ENCODE measurements around the gene SPRYD3. TPM values are rescaled to one million over a fixed set of nuclear protein-coding genes. Genes with fewer than 3 reads are reported as not detected.

The SPRYD3 gene
- total and polyA plus RNA-seq, 12 donors, result 20.5 to 63.9 (median 47.4) TPM

DNA sequence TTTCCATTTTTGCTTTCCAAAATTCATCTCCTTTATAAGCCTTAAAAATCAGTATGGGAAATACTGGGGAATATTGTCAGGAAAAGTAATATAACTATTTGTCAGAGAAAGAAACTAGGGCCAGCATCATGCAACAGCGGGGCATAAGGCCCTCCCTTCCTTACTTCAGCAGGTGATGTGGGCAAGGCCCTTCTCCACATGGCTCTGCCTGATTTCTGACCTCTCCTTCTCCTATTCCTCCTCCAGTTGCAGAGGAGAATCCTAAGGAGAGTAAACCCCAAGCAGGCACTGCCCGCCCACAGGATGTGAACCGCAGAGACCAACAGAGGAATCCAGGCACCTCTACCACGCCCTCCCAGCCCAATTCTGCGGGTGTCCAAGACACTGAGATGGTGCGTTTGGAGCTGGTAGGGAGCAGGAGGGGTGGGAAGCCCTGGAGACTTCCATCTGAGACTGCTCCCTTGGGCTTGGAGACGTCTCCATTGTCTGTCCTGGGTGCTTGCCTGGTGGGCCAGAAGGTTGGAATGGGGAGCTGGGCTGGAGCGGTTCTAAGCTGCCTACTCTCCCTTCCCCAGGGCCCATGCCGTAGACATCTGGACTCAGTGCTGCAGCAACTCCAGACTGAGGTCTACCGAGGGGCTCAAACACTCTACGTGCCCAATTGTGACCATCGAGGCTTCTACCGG, 21.4 kb upstream of the SPRYD3 start:
- intact Hi-C loops (cut with DNase I), result loop anchor here in 2 of 10 donors (5.0 kb wide), 1 partner anchor 33 kb away; no protein-coding TSS in a partner anchor
- WGBS, 2 donors, result 89 to 91% methylated on average over 13 of the region's 13 CpGs
- TF ChIP-seq, protein P1, sequence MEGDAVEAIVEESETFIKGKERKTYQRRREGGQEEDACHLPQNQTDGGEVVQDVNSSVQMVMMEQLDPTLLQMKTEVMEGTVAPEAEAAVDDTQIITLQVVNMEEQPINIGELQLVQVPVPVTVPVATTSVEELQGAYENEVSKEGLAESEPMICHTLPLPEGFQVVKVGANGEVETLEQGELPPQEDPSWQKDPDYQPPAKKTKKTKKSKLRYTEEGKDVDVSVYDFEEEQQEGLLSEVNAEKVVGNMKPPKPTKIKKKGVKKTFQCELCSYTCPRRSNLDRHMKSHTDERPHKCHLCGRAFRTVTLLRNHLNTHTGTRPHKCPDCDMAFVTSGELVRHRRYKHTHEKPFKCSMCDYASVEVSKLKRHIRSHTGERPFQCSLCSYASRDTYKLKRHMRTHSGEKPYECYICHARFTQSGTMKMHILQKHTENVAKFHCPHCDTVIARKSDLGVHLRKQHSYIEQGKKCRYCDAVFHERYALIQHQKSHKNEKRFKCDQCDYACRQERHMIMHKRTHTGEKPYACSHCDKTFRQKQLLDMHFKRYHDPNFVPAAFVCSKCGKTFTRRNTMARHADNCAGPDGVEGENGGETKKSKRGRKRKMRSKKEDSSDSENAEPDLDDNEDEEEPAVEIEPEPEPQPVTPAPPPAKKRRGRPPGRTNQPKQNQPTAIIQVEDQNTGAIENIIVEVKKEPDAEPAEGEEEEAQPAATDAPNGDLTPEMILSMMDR (IDR thresholded peaks at IDR 0.05), result no peak
- H3K9me3 ChIP-seq, result no peaks in the 10 kb centered on the region
- DNase-seq (no peak), ATAC-seq (no peak)
- peaks cover 10 to 69% (median 39%) of the 10 kb centered on the region in 9 donors for H3K4me1 ChIP-seq
- H3K27ac ChIP-seq, result no peak overlapping the region
- peaks cover 0 to 26% (median 0%) of the 10 kb centered on the region in 9 donors for H3K36me3 ChIP-seq
- H3K27me3 ChIP-seq, result peaks cover 0 to 4% (median 0%) of the 10 kb centered on the region in 7 donors
- H3K4me3 ChIP-seq, result no peak overlapping the region

GRCh38 chr12:53099071-53099882, 20.1 kb upstream of the SPRYD3 start:
- TF ChIP-seq, protein P1 (IDR thresholded peaks at IDR 0.05), result peak; percentile 91 to 99 (median 98)
- H3K9me3 ChIP-seq, result no peaks in the 10 kb centered on the region
- intact Hi-C loops (cut with DNase I), result loop anchor here in 8 of 10 donors (1.0 to 5.0 kb wide), 6 partner anchors 28 to 62 kb away; no protein-coding TSS in a partner anchor
- H3K36me3 ChIP-seq, result peaks cover 0 to 26% (median 0%) of the 10 kb centered on the region in 9 donors
- ATAC-seq, result peak; percentile 77 to 86 (median 83)
- peaks cover 10 to 68% (median 40%) of the 10 kb centered on the region in 9 donors for H3K4me1 ChIP-seq
- peaks cover 0 to 4% (median 0%) of the 10 kb centered on the region in 7 donors for H3K27me3 ChIP-seq
- DNase-seq, result peak; percentile 94
- 11 to 17% methylated on average over 6 of the region's 6 CpGs for WGBS, 2 donors
- peak overlapping the region in 6 of 10 donors; percentile 62 to 82 (median 67) for H3K4me3 ChIP-seq
- peak overlapping the region; percentile 79 to 97 (median 90) for H3K27ac ChIP-seq

GRCh38 chr12:53098354-53098981, 19.3 kb upstream of the SPRYD3 start:
- TF ChIP-seq, protein P1 (IDR thresholded peaks at IDR 0.05), result no peak
- peak in 1 of 2 donors; percentile 58 for DNase-seq
- H3K27ac ChIP-seq, result peak overlapping the region; percentile 79 to 97 (median 90)
- 30 to 38% methylated on average over 13 of the region's 13 CpGs for WGBS, 2 donors
- intact Hi-C loops (cut with DNase I), result loop anchor here in 6 of 10 donors (2.0 to 5.0 kb wide), 5 partner anchors 28 to 61 kb away; no protein-coding TSS in a partner anchor
- H3K4me3 ChIP-seq, result peak overlapping the region in 9 of 10 donors; percentile 61 to 82 (median 66)
- no peaks in the 10 kb centered on the region for H3K9me3 ChIP-seq
- H3K27me3 ChIP-seq, result peaks cover 0 to 4% (median 0%) of the 10 kb centered on the region in 7 donors
- ATAC-seq, result peak in 7 of 8 donors; percentile 16 to 61 (median 42)
- H3K36me3 ChIP-seq, result peaks cover 0 to 26% (median 0%) of the 10 kb centered on the region in 9 donors
- peaks cover 10 to 65% (median 40%) of the 10 kb centered on the region in 9 donors for H3K4me1 ChIP-seq
